ENCODE measurements around the gene AFG1L.

The AFG1L gene

GRCh38 chr6:108421366-108421765 lies 126.5 kb downstream of the AFG1L start:
- no peak overlapping the region for H3K4me3 ChIP-seq (ENCODE audit: low read depth, low read length)
- no peaks in the 10 kb centered on the region for H3K4me1 ChIP-seq (ENCODE audit: control insufficient read depth, insufficient read depth, low read length)

GRCh38 chr6:108423982-108424705 lies 129.3 kb downstream of the AFG1L start:
- H3K36me3 ChIP-seq (ENCODE audit: control insufficient read depth, insufficient read depth, low read length) = no peaks in the 10 kb centered on the region
- H3K4me1 ChIP-seq (ENCODE audit: control insufficient read depth, insufficient read depth, low read length) = no peaks in the 10 kb centered on the region
- H3K9me3 ChIP-seq (ENCODE audit: control insufficient read depth, insufficient read depth, low read length) = no peaks in the 10 kb centered on the region
- no peak overlapping the region for H3K9ac ChIP-seq (ENCODE audit: low read depth, low read length)
- no peaks in the 10 kb centered on the region for H3K27me3 ChIP-seq (ENCODE audit: control insufficient read depth, insufficient read depth, low read length)
- H3K4me3 ChIP-seq (ENCODE audit: low read depth, low read length) = no peak overlapping the region

More at GRCh38 chr6:108421366-108421765, 126.5 kb downstream of the AFG1L start:
- no peaks in the 10 kb centered on the region for H3K27me3 ChIP-seq (ENCODE audit: control insufficient read depth, insufficient read depth, low read length)
- H3K36me3 ChIP-seq (ENCODE audit: control insufficient read depth, insufficient read depth, low read length) = no peaks in the 10 kb centered on the region
- no peak overlapping the region for H3K9ac ChIP-seq (ENCODE audit: low read depth, low read length)
- H3K9me3 ChIP-seq (ENCODE audit: control insufficient read depth, insufficient read depth, low read length) = no peaks in the 10 kb centered on the region

GRCh38 chr6:108425428-108425827 lies 130.6 kb downstream of the AFG1L start:
- Histone ChIP-seq H3K4me3 (ENCODE audit: low read depth, low read length) (no peak overlapping the region), H3K27me3 (ENCODE audit: control insufficient read depth, insufficient read depth, low read length) (no peaks in the 10 kb centered on the region), H3K4me1 (ENCODE audit: control insufficient read depth, insufficient read depth, low read length) (no peaks in the 10 kb centered on the region), H3K9me3 (ENCODE audit: control insufficient read depth, insufficient read depth, low read length) (no peaks in the 10 kb centered on the region), H3K9ac (ENCODE audit: low read depth, low read length) (no peak overlapping the region), H3K36me3 (ENCODE audit: control insufficient read depth, insufficient read depth, low read length) (no peaks in the 10 kb centered on the region)

- Histone ChIP-seq H3K36me3 (ENCODE audit: control insufficient read depth, insufficient read depth, low read length) (no peaks in the 10 kb centered on the region), H3K9me3 (ENCODE audit: control insufficient read depth, insufficient read depth, low read length) (no peaks in the 10 kb centered on the region), H3K9ac (ENCODE audit: low read depth, low read length) (no peak overlapping the region), H3K27me3 (ENCODE audit: control insufficient read depth, insufficient read depth, low read length) (no peaks in the 10 kb centered on the region), H3K4me1 (ENCODE audit: control insufficient read depth, insufficient read depth, low read length) (no peaks in the 10 kb centered on the region), H3K4me3 (ENCODE audit: low read depth, low read length) (no peak overlapping the region)
These were observed 137.3 kb downstream of the AFG1L start for GRCh38 chr6:108432143-108432542.

- Histone ChIP-seq H3K4me3 (ENCODE audit: low read depth, low read length) (no peak overlapping the region), H3K9me3 (ENCODE audit: control insufficient read depth, insufficient read depth, low read length) (no peaks in the 10 kb centered on the region), H3K4me1 (ENCODE audit: control insufficient read depth, insufficient read depth, low read length) (no peaks in the 10 kb centered on the region), H3K9ac (ENCODE audit: low read depth, low read length) (no peak overlapping the region), H3K36me3 (ENCODE audit: control insufficient read depth, insufficient read depth, low read length) (no peaks in the 10 kb centered on the region), H3K27me3 (ENCODE audit: control insufficient read depth, insufficient read depth, low read length) (no peaks in the 10 kb centered on the region)
These were observed 137.9 kb downstream of the AFG1L start for GRCh38 chr6:108432792-108433191.

GRCh38 chr6:108434222-108434621 lies 139.4 kb downstream of the AFG1L start:
- Histone ChIP-seq H3K9me3 (ENCODE audit: control insufficient read depth, insufficient read depth, low read length) (no peaks in the 10 kb centered on the region), H3K4me3 (ENCODE audit: low read depth, low read length) (no peak overlapping the region), H3K36me3 (ENCODE audit: control insufficient read depth, insufficient read depth, low read length) (no peaks in the 10 kb centered on the region), H3K4me1 (ENCODE audit: control insufficient read depth, insufficient read depth, low read length) (no peaks in the 10 kb centered on the region), H3K9ac (ENCODE audit: low read depth, low read length) (no peak overlapping the region), H3K27me3 (ENCODE audit: control insufficient read depth, insufficient read depth, low read length) (no peaks in the 10 kb centered on the region)

- no peaks in the 10 kb centered on the region for H3K36me3 ChIP-seq (ENCODE audit: control insufficient read depth, insufficient read depth, low read length)
- no peaks in the 10 kb centered on the region for H3K4me1 ChIP-seq (ENCODE audit: control insufficient read depth, insufficient read depth, low read length)
- no peaks in the 10 kb centered on the region for H3K27me3 ChIP-seq (ENCODE audit: control insufficient read depth, insufficient read depth, low read length)
- H3K9me3 ChIP-seq (ENCODE audit: control insufficient read depth, insufficient read depth, low read length) = no peaks in the 10 kb centered on the region
- H3K4me3 ChIP-seq (ENCODE audit: low read depth, low read length) = no peak overlapping the region
- H3K9ac ChIP-seq (ENCODE audit: low read depth, low read length) = no peak overlapping the region
These were observed 140.5 kb downstream of the AFG1L start for GRCh38 chr6:108435391-108435790.

GRCh38 chr6:108436771-108437170 lies 141.9 kb downstream of the AFG1L start:
- no peaks in the 10 kb centered on the region for H3K4me1 ChIP-seq (ENCODE audit: control insufficient read depth, insufficient read depth, low read length)
- no peaks in the 10 kb centered on the region for H3K9me3 ChIP-seq (ENCODE audit: control insufficient read depth, insufficient read depth, low read length)
- H3K36me3 ChIP-seq (ENCODE audit: control insufficient read depth, insufficient read depth, low read length) = no peaks in the 10 kb centered on the region
- H3K27me3 ChIP-seq (ENCODE audit: control insufficient read depth, insufficient read depth, low read length) = no peaks in the 10 kb centered on the region
- H3K4me3 ChIP-seq (ENCODE audit: low read depth, low read length) = no peak overlapping the region
- no peak overlapping the region for H3K9ac ChIP-seq (ENCODE audit: low read depth, low read length)

GRCh38 chr6:108437821-108438220 lies 143.0 kb downstream of the AFG1L start:
- H3K4me1 ChIP-seq (ENCODE audit: control insufficient read depth, insufficient read depth, low read length) = no peaks in the 10 kb centered on the region
- no peaks in the 10 kb centered on the region for H3K27me3 ChIP-seq (ENCODE audit: control insufficient read depth, insufficient read depth, low read length)
- no peak overlapping the region for H3K4me3 ChIP-seq (ENCODE audit: low read depth, low read length)
- no peaks in the 10 kb centered on the region for H3K9me3 ChIP-seq (ENCODE audit: control insufficient read depth, insufficient read depth, low read length)
- H3K36me3 ChIP-seq (ENCODE audit: control insufficient read depth, insufficient read depth, low read length) = no peaks in the 10 kb centered on the region
- no peak overlapping the region for H3K9ac ChIP-seq (ENCODE audit: low read depth, low read length)

GRCh38 chr6:108438918-108439317 lies 144.1 kb downstream of the AFG1L start:
- Histone ChIP-seq H3K4me1 (ENCODE audit: control insufficient read depth, insufficient read depth, low read length) (no peaks in the 10 kb centered on the region), H3K9me3 (ENCODE audit: control insufficient read depth, insufficient read depth, low read length) (no peaks in the 10 kb centered on the region), H3K36me3 (ENCODE audit: control insufficient read depth, insufficient read depth, low read length) (no peaks in the 10 kb centered on the region), H3K27me3 (ENCODE audit: control insufficient read depth, insufficient read depth, low read length) (no peaks in the 10 kb centered on the region), H3K4me3 (ENCODE audit: low read depth, low read length) (no peak overlapping the region), H3K9ac (ENCODE audit: low read depth, low read length) (no peak overlapping the region)

- Histone ChIP-seq H3K36me3 (ENCODE audit: control insufficient read depth, insufficient read depth, low read length) (no peaks in the 10 kb centered on the region), H3K27me3 (ENCODE audit: control insufficient read depth, insufficient read depth, low read length) (no peaks in the 10 kb centered on the region), H3K4me3 (ENCODE audit: low read depth, low read length) (no peak overlapping the region), H3K9ac (ENCODE audit: low read depth, low read length) (no peak overlapping the region), H3K4me1 (ENCODE audit: control insufficient read depth, insufficient read depth, low read length) (no peaks in the 10 kb centered on the region), H3K9me3 (ENCODE audit: control insufficient read depth, insufficient read depth, low read length) (no peaks in the 10 kb centered on the region)
These were observed 146.3 kb downstream of the AFG1L start for GRCh38 chr6:108441141-108441540.

GRCh38 chr6:108442770-108443520 lies 148.1 kb downstream of the AFG1L start:
- Histone ChIP-seq H3K36me3 (ENCODE audit: control insufficient read depth, insufficient read depth, low read length) (no peaks in the 10 kb centered on the region), H3K9ac (ENCODE audit: low read depth, low read length) (no peak overlapping the region), H3K27me3 (ENCODE audit: control insufficient read depth, insufficient read depth, low read length) (no peaks in the 10 kb centered on the region), H3K9me3 (ENCODE audit: control insufficient read depth, insufficient read depth, low read length) (no peaks in the 10 kb centered on the region), H3K4me1 (ENCODE audit: control insufficient read depth, insufficient read depth, low read length) (no peaks in the 10 kb centered on the region), H3K4me3 (ENCODE audit: low read depth, low read length) (no peak overlapping the region)

Data from iPS-15b (cell line).